ENCODE results near the gene ATG14.

GRCh38 chr14:55387121-55387520 is 24.5 kb downstream of the ATG14 start:
- TF ChIP-seq CTCF (IDR thresholded peaks at IDR 0.05): no peak
- TF ChIP-seq POLR2AphosphoS5 (IDR thresholded peaks at IDR 0.05): no peak

Data from prostate gland (tissue), 2 donors.